Breast epithelium (tissue), 3 donors: ENCODE measurements around the gene RXFP4.

Source experiments
- CTCF ChIP-seq, 3 donors: fragments of 450-650 bp; IDR thresholded peaks; one replicate each; pipeline ENCODE4 v1.5.1; 2016 to 2017; ENCODE audit warnings: antibody characterized with exemption in 3 of 3, mild to moderate bottlenecking in 3 of 3, moderate library complexity in 3 of 3
- POLR2AphosphoS5 ChIP-seq, 3 donors: sonication (generic); formaldehyde crosslinking; IDR thresholded peaks; one replicate each; pipeline ENCODE4 v1.6.1; 2017; ENCODE audit warnings: antibody characterized with exemption in 3 of 3

DNA sequence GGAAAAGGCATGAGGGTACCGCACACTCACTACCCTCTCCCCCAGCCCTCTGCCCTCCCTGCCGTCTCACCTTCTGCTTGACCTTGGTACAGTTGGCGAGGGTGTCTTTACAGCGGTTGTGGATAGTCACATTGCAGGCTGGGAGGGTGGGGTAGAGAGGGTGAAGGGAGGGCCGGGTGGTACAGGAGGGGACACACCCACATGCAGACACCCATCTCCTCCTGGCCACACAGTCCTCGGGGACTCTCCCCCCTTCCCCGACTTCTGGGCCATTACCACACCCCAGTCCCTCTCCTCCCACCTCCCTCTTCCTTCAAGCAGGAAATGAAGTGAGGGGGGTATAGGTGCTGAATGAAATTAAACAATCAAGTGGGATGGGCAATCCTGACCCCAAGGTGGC lies 25.3 kb downstream of the RXFP4 start:
- TF ChIP-seq CTCF (IDR thresholded peaks at IDR 0.05), result no peak
- TF ChIP-seq POLR2AphosphoS5 (IDR thresholded peaks at IDR 0.05), result no peak
